ENCODE data around the gene EFR3B. TPM values are rescaled to one million over a fixed set of nuclear protein-coding genes. Genes with fewer than 3 reads are reported as not detected.

EFR3B gene
- total and polyA plus RNA-seq, 10 of the 15 experiments (the other 5 are each of a cell fraction or from before 2014, with no cell fraction given) = 0.12 to 3.9 (median 1.8) TPM

DNA sequence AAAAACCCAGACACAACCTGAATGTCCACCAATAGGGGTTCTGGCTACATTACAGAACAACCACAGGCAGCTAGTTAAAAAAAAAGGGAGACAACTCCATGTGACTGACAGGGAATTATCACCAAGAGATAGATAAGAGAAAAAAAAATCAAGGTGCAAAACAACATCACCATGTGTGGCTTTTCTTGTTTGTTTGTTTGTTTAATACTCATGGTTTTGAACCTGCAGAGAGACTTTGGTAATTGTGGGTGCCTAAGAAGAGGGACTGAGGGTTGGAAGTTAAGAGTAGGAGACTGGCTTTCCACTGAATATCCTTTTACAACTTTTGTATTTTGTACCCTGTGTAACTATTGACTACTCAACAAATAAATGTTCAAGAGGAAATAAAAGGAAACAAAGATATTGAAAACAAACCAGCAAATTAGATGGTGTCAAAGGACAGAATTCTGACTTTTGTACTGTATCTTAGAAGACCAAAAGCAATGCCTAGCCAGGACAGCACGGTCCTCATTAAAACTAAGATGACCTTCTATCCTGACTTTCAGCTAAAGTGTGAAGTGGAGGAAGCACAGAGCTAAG is 47.6 kb upstream of the EFR3B start:
- ChIA-PET SMC1A (ENCODE audit: uncharacterized antibody, unreplicated experiment) (no interaction called here), POLR2A (interaction anchor here (0.6 kb wide), 3 partner anchors 38 to 621 kb away, joined by 4 to 5 read pairs (median 5); no protein-coding TSS in a partner anchor), CTCF (interaction anchor here (0.6 to 2.3 kb wide), 7 partner anchors 13 to 584 kb away, joined by 3 to 9 read pairs (median 3); no protein-coding TSS in a partner anchor)

More for the DNA sequence above, 47.6 kb upstream of the EFR3B start:
- H3K4me2 ChIP-seq (ENCODE audit: control insufficient read depth, insufficient read depth) = no peak overlapping the region
- no peaks in the 10 kb centered on the region for H3K27me3 ChIP-seq (replicated peaks in 1 of 2; ENCODE audit: control insufficient read depth in 2 of 2, insufficient read depth in 2 of 2, low read length in 1 of 2)
- no peak overlapping the region for H3K4me3 ChIP-seq
- H3K4me1 ChIP-seq (ENCODE audit: control insufficient read depth, insufficient read depth, low read length) = no peaks in the 10 kb centered on the region
- H3K9me3 ChIP-seq (replicated peaks; ENCODE audit: control insufficient read depth, insufficient read depth, low read length) = peaks cover 2% of the 10 kb centered on the region; the same call in 1 of the 3 replicates
- WGBS (ENCODE audit: insufficient coverage, insufficient replicate concordance, low lambda C conversion rate, missing lambda C conversion rate) = 47% methylated on average over 1 of the region's 1 CpG
- no peak overlapping the region for H2AFZ ChIP-seq (ENCODE audit: control insufficient read depth, low read depth, low read length)
- in situ Hi-C loops (cut with MboI) = no loop called here
- no TSS peak for BruUV-seq (replicated peaks)
- RAD21 ChIA-PET (ENCODE audit: unreplicated experiment) = interaction anchor here (0.9 kb wide), 1 partner anchor 134 kb away, joined by 4 read pairs; no protein-coding TSS in a partner anchor
- no peak overlapping the region for H3K27ac ChIP-seq (ENCODE audit: control insufficient read depth, insufficient read depth)
- ATAC-seq (no peak), FAIRE-seq (no peak), DNase-seq (ENCODE audit: low read depth, low spot score) (no peak)
- TF ChIP-seq, protein P1, sequence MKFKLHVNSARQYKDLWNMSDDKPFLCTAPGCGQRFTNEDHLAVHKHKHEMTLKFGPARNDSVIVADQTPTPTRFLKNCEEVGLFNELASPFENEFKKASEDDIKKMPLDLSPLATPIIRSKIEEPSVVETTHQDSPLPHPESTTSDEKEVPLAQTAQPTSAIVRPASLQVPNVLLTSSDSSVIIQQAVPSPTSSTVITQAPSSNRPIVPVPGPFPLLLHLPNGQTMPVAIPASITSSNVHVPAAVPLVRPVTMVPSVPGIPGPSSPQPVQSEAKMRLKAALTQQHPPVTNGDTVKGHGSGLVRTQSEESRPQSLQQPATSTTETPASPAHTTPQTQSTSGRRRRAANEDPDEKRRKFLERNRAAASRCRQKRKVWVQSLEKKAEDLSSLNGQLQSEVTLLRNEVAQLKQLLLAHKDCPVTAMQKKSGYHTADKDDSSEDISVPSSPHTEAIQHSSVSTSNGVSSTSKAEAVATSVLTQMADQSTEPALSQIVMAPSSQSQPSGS (IDR thresholded peaks at IDR 0.05; ENCODE audit: low read length) = no peak
- no peak for TF ChIP-seq HDAC6 (IDR thresholded peaks at IDR 0.05; ENCODE audit: unreplicated experiment)
- TF ChIP-seq ZNF622 (IDR thresholded peaks at IDR 0.05) = no peak
- TF ChIP-seq, protein P2, sequence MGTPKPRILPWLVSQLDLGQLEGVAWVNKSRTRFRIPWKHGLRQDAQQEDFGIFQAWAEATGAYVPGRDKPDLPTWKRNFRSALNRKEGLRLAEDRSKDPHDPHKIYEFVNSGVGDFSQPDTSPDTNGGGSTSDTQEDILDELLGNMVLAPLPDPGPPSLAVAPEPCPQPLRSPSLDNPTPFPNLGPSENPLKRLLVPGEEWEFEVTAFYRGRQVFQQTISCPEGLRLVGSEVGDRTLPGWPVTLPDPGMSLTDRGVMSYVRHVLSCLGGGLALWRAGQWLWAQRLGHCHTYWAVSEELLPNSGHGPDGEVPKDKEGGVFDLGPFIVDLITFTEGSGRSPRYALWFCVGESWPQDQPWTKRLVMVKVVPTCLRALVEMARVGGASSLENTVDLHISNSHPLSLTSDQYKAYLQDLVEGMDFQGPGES (IDR thresholded peaks at IDR 0.05) = no peak
- TF ChIP-seq SMAD1 (IDR thresholded peaks at IDR 0.05; ENCODE audit: low read depth, partially characterized antibody) = no peak
- TF ChIP-seq, protein P3, sequence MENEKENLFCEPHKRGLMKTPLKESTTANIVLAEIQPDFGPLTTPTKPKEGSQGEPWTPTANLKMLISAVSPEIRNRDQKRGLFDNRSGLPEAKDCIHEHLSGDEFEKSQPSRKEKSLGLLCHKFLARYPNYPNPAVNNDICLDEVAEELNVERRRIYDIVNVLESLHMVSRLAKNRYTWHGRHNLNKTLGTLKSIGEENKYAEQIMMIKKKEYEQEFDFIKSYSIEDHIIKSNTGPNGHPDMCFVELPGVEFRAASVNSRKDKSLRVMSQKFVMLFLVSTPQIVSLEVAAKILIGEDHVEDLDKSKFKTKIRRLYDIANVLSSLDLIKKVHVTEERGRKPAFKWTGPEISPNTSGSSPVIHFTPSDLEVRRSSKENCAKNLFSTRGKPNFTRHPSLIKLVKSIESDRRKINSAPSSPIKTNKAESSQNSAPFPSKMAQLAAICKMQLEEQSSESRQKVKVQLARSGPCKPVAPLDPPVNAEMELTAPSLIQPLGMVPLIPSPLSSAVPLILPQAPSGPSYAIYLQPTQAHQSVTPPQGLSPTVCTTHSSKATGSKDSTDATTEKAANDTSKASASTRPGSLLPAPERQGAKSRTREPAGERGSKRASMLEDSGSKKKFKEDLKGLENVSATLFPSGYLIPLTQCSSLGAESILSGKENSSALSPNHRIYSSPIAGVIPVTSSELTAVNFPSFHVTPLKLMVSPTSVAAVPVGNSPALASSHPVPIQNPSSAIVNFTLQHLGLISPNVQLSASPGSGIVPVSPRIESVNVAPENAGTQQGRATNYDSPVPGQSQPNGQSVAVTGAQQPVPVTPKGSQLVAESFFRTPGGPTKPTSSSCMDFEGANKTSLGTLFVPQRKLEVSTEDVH (IDR thresholded peaks at IDR 0.05; ENCODE audit: low read depth, partially characterized antibody) = no peak
- TF ChIP-seq SREBF2 (IDR thresholded peaks at IDR 0.05; ENCODE audit: low read length) = no peak
- no peak for TF ChIP-seq IKZF2 (IDR thresholded peaks at IDR 0.05)
- TF ChIP-seq EP300 (IDR thresholded peaks at IDR 0.05; ENCODE audit: borderline replicate concordance in 1 of 2, control insufficient read depth in 1 of 2, low read depth in 2 of 2, low read length in 2 of 2) = no peak
- TF ChIP-seq, protein P4, sequence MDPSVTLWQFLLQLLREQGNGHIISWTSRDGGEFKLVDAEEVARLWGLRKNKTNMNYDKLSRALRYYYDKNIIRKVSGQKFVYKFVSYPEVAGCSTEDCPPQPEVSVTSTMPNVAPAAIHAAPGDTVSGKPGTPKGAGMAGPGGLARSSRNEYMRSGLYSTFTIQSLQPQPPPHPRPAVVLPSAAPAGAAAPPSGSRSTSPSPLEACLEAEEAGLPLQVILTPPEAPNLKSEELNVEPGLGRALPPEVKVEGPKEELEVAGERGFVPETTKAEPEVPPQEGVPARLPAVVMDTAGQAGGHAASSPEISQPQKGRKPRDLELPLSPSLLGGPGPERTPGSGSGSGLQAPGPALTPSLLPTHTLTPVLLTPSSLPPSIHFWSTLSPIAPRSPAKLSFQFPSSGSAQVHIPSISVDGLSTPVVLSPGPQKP (IDR thresholded peaks at IDR 0.05; ENCODE audit: low read depth, low read length) = no peak
- TF ChIP-seq, protein P5, sequence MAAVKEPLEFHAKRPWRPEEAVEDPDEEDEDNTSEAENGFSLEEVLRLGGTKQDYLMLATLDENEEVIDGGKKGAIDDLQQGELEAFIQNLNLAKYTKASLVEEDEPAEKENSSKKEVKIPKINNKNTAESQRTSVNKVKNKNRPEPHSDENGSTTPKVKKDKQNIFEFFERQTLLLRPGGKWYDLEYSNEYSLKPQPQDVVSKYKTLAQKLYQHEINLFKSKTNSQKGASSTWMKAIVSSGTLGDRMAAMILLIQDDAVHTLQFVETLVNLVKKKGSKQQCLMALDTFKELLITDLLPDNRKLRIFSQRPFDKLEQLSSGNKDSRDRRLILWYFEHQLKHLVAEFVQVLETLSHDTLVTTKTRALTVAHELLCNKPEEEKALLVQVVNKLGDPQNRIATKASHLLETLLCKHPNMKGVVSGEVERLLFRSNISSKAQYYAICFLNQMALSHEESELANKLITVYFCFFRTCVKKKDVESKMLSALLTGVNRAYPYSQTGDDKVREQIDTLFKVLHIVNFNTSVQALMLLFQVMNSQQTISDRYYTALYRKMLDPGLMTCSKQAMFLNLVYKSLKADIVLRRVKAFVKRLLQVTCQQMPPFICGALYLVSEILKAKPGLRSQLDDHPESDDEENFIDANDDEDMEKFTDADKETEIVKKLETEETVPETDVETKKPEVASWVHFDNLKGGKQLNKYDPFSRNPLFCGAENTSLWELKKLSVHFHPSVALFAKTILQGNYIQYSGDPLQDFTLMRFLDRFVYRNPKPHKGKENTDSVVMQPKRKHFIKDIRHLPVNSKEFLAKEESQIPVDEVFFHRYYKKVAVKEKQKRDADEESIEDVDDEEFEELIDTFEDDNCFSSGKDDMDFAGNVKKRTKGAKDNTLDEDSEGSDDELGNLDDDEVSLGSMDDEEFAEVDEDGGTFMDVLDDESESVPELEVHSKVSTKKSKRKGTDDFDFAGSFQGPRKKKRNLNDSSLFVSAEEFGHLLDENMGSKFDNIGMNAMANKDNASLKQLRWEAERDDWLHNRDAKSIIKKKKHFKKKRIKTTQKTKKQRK (IDR thresholded peaks at IDR 0.05; ENCODE audit: low read depth, low read length) = no peak
- no peak for TF ChIP-seq BCL11A (IDR thresholded peaks at IDR 0.05; ENCODE audit: low read depth, low read length)
- H3K9ac ChIP-seq (ENCODE audit: control insufficient read depth, insufficient read depth, low read length) = no peak overlapping the region
- intact Hi-C loops (cut with micrococcal nuclease; ENCODE audit: unreplicated experiment) = no loop called here
- H4K20me1 ChIP-seq (ENCODE audit: control insufficient read depth, insufficient read depth) = no peaks in the 10 kb centered on the region
- H3K79me2 ChIP-seq (ENCODE audit: control insufficient read depth, insufficient read depth, low read length) = no peaks in the 10 kb centered on the region
- H3K36me3 ChIP-seq (ENCODE audit: control insufficient read depth in 2 of 2, insufficient read depth in 2 of 2, low read length in 1 of 2) = no peaks in the 10 kb centered on the region
